Activated T-helper 1 cell treated with anti-CD3 and anti-CD28 coated beads, Interleukin-2, amount 50 U/mL, for 16 hours (primary cell): ENCODE data around the gene FURIN.
"Not testable (repeated sequence)": the region's sequence is repeated elsewhere in the genome, so short reads cannot be mapped to it uniquely, and the experiment has no call there.

Source experiments
- DNase-seq, 2 donors: peaks; one replicate each; pipeline ENCODE4 v3.0.0-alpha.2; 2020; ENCODE audit warnings: low read depth in 1 of 2, low spot score in 1 of 2

FURIN gene

GRCh38 chr15:90881978-90882721, 13.8 kb downstream of the FURIN start:
- DNase-seq, result no peak

- no peak for DNase-seq
These were observed 14.6 kb downstream of the FURIN start for GRCh38 chr15:90882781-90883525.

- DNase-seq, result no peak
These were observed 15.2 kb downstream of the FURIN start for GRCh38 chr15:90883526-90883975.

GRCh38 chr15:90883976-90884718, 15.8 kb downstream of the FURIN start, which contains the start of gene FES:
FES (plus strand) TSS chr15:90884504; CDS start chr15:90885046, 542 bp downstream.
- no peak for DNase-seq

- DNase-seq, result no peak
These were observed 16.5 kb downstream of the FURIN start for GRCh38 chr15:90884719-90885431.

- peak; percentile 58 to 64 for DNase-seq
These were observed 17.3 kb downstream of the FURIN start for GRCh38 chr15:90885432-90886290.

- DNase-seq, result no peak
These were observed 17.9 kb downstream of the FURIN start for GRCh38 chr15:90886291-90886614.

- DNase-seq, result no peak
These were observed 18.7 kb downstream of the FURIN start for GRCh38 chr15:90887037-90887481.

- DNase-seq, result no peak
These were observed 20.9 kb downstream of the FURIN start for GRCh38 chr15:90889313-90889730.

- no peak for DNase-seq
These were observed 21.5 kb downstream of the FURIN start for GRCh38 chr15:90889736-90890456.

- DNase-seq, result no peak
These were observed 22.5 kb downstream of the FURIN start for GRCh38 chr15:90890839-90891238.

GRCh38 chr15:90891346-90891949, 23.1 kb downstream of the FURIN start:
- DNase-seq, result no peak

GRCh38 chr15:90892023-90892422, 23.6 kb downstream of the FURIN start:
- no peak for DNase-seq

- DNase-seq, result no peak
These were observed 24.2 kb downstream of the FURIN start for GRCh38 chr15:90892498-90893174.

- no peak for DNase-seq
These were observed 25.0 kb downstream of the FURIN start for GRCh38 chr15:90893175-90894090.

GRCh38 chr15:90895571-90896117, 27.3 kb downstream of the FURIN start:
- DNase-seq, result no peak

- DNase-seq, result not testable (repeated sequence)
These were observed 28.8 kb downstream of the FURIN start for GRCh38 chr15:90897131-90897655.
